Measurements from ENCODE around the gene SOX15. TPM values are rescaled to one million over a fixed set of nuclear protein-coding genes. Genes with fewer than 3 reads are reported as not detected.
A peak's percentile ranks its signal among the peaks of the same experiment; 100 is the strongest.

Gene SOX15
- total RNA-seq (ENCODE audit: low replicate concordance): 0.57 and 1.4 TPM in 2 replicates

DNA sequence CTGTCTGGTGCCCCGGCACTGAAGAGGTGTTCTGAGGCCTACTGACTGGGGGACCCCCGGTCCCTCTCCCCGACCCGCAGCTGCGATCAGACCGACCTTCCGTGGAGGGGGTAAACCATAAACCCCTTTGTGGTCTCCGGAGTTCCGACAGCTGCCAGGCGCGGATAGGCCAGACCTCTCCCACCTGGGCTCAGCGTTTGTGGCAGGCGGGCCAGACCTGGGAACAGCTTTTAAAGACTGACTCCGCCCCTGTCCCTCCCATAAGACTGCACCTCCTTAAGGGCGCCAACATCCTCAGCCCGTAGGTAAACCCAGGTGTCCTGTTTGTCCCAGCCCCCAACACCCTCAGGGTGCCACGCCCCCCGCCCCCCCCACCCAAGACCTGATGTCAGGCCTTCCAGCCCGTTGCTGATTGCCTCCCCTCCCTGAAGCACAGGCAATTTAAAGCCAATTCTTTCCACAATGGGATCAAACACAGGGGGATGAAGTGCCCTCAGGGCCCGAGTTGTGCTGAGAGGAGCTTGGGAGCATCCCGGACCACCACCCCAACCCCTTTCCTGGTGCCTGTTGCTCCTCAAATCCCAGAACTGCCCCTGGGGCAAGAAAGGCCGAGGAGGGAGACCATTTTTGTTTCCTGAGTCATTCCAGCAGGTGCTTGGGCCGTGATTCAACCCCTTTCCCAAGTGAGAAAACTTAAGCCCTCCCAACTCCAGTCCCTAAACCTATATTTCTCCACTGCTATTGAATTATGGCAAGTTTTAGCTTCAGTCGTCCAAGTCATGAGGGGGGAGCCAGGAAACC is at the start of gene SOX15:
SOX15 (minus strand) TSS at position 204 of the 801 bp plus-strand sequence. CDS start 418 bp downstream, outside the sequence.
- TF ChIP-seq CTCF (IDR thresholded peaks at IDR 0.05; ENCODE audit: insufficient read depth, low read length): no peak
- H3K4me3 ChIP-seq (ENCODE audit: low read depth, low read length): peak within 1 kb of the TSS; percentile 38
- no peak for DNase-seq (ENCODE audit: low read depth)

- DNase-seq (ENCODE audit: low read depth): no peak
- no peak overlapping the region for H3K4me3 ChIP-seq (ENCODE audit: low read depth, low read length)
- no peak for TF ChIP-seq CTCF (IDR thresholded peaks at IDR 0.05; ENCODE audit: insufficient read depth, low read length)
Measured at GRCh38 chr17:7636163-7636562, 46.3 kb upstream of the SOX15 start.

GRCh38 chr17:7634384-7634783 is 44.5 kb upstream of the SOX15 start:
- TF ChIP-seq CTCF (IDR thresholded peaks at IDR 0.05; ENCODE audit: insufficient read depth, low read length): peak; percentile 68
- DNase-seq (ENCODE audit: low read depth): peak; percentile 45
- no peak overlapping the region for H3K4me3 ChIP-seq (ENCODE audit: low read depth, low read length)

GRCh38 chr17:7633093-7633492 is 43.2 kb upstream of the SOX15 start:
- no peak overlapping the region for H3K4me3 ChIP-seq (ENCODE audit: low read depth, low read length)
- TF ChIP-seq CTCF (IDR thresholded peaks at IDR 0.05; ENCODE audit: insufficient read depth, low read length): no peak
- no peak for DNase-seq (ENCODE audit: low read depth)

- peak; percentile 73 for DNase-seq (ENCODE audit: low read depth)
- TF ChIP-seq CTCF (IDR thresholded peaks at IDR 0.05; ENCODE audit: insufficient read depth, low read length): peak; percentile 67
- no peak overlapping the region for H3K4me3 ChIP-seq (ENCODE audit: low read depth, low read length)
Measured at GRCh38 chr17:7632492-7632894, 42.6 kb upstream of the SOX15 start.

DNA sequence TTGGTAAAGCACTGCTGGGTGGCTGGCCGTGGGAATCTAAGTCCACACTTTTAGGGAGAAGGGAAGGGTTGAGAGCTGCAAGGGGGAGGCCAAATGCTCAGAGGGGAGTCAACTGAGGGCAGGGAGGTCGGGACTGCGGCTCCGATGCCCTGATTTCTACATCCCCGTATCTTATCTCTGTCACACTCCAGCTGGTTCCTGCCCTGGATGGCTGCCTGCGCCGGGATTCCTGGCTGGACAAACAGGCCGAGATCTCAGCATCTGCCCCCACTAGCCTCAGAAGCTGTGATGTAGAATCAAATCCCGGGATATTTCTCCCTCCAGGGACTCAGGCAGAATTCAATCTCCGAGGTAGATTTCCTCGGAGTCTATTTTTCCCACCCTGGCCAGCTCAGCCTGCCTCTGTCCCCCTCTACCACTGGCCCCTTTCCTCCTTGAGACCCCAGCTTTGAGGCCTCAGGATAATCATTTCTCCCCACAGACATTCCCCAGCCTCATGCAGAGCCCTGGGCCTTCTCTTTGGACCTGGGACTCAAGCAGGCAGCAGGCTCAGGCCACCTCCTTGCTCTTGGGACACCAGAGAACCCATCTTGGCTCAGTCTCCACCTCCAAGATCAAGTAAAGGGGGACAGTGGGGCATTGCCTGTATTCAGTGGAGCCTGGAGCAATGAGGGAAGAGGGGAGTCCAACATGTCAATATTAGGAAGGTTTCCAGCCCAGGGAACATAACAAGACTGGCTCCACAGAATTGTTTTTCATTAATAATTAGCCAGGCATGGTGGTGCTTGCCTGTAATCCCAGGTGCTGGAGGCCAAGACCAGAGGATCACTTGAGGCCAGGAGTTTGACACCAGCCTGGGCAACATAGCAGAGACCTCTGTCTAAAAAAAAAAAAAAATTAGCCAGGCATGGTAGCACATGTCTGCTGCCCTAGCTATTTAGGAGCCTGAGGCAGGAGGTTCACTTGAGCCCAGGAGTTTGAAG is 41.8 kb upstream of the SOX15 start:
- no peak for TF ChIP-seq CTCF (IDR thresholded peaks at IDR 0.05; ENCODE audit: insufficient read depth, low read length)
- DNase-seq (ENCODE audit: low read depth): no peak
- H3K4me3 ChIP-seq (ENCODE audit: low read depth, low read length): no peak overlapping the region
